GM18505 (cell line): ENCODE results near the gene CDC42BPB.

Source experiments
- ATAC-seq: cut with Tn5 transposase; IDR thresholded peaks from one replicate; pipeline ENCODE4 v1.9.1; 2021; ENCODE audit not compliant: unreplicated experiment
- POLR2A ChIP-seq: IDR thresholded peaks from 4 replicates; pipeline ENCODE4 v1.6.1; 2011; ENCODE audit warnings: borderline replicate concordance; ENCODE audit not compliant: insufficient read depth, insufficient read length; ENCODE audit errors: extremely low read depth

Gene CDC42BPB

GRCh38 chr14:103078420-103078749, 21.0 kb upstream of the CDC42BPB start:
- ATAC-seq, result no peak
- TF ChIP-seq POLR2A, result no peak

- ATAC-seq, result no peak
- TF ChIP-seq POLR2A, result no peak
Observed at GRCh38 chr14:103074729-103075367, 17.5 kb upstream of the CDC42BPB start.

- ATAC-seq, result no peak
- TF ChIP-seq POLR2A, result no peak
Observed at GRCh38 chr14:103073876-103074728, 16.8 kb upstream of the CDC42BPB start.

GRCh38 chr14:103073367-103073875, 16.1 kb upstream of the CDC42BPB start:
- no peak for ATAC-seq
- TF ChIP-seq POLR2A, result no peak

GRCh38 chr14:103072595-103073366, 15.4 kb upstream of the CDC42BPB start:
- no peak for TF ChIP-seq POLR2A
- no peak for ATAC-seq

- no peak for TF ChIP-seq POLR2A
- ATAC-seq, result no peak
Observed at GRCh38 chr14:103071544-103072251, 14.3 kb upstream of the CDC42BPB start.

GRCh38 chr14:103070971-103071542, 13.7 kb upstream of the CDC42BPB start:
- no peak for ATAC-seq

GRCh38 chr14:103070263-103070885, 13.0 kb upstream of the CDC42BPB start:
- ATAC-seq, result no peak
- TF ChIP-seq POLR2A, result no peak

More at GRCh38 chr14:103070971-103071542, 13.7 kb upstream of the CDC42BPB start:
- no peak for TF ChIP-seq POLR2A

- no peak for ATAC-seq
- no peak for TF ChIP-seq POLR2A
Observed at GRCh38 chr14:103068351-103069073, 11.2 kb upstream of the CDC42BPB start.

- no peak for TF ChIP-seq POLR2A
- no peak for ATAC-seq
Observed at GRCh38 chr14:103067231-103067954, 10.0 kb upstream of the CDC42BPB start.

- TF ChIP-seq POLR2A, result no peak
- no peak for ATAC-seq
Observed at GRCh38 chr14:103066399-103066798, 9.1 kb upstream of the CDC42BPB start.
